GM21619 (cell line): ENCODE data around the gene GOLGA8O.
"Not testable (repeated sequence)": the region's sequence is repeated elsewhere in the genome, so short reads cannot be mapped to it uniquely, and the experiment has no call there.

Source experiments
- ATAC-seq: cut with Tn5 transposase; IDR thresholded peaks from one replicate; pipeline ENCODE4 v1.9.1; 2021; ENCODE audit not compliant: unreplicated experiment

GOLGA8O gene, protein sequence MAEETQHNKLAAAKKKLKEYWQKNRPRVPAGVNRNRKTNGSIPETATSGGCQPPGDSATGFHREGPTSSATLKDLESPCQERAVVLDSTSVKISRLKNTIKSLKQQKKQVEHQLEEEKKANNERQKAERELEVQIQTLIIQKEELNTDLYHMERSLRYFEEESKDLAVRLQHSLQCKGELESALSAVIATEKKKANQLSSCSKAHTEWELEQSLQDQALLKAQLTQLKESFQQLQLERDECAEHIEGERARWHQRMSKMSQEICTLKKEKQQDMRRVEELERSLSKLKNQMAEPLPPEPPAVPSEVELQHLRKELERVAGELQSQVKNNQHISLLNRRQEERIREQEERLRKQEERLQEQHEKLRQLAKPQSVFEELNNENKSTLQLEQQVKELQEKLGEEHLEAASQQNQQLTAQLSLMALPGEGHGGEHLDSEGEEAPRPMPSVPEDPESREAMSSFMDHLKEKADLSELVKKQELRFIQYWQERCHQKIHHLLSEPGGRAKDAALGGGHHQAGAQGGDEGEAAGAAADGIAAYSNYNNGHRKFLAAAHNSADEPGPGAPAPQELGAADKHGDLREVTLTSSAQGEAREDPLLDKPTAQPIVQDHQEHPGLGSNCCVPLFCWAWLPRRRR

GRCh38 chr15:32455534-32455933 lies at the start of gene GOLGA8O:
Gene GOLGA8O, minus strand, starts transcription at chr15:32455634. Its CDS starts 98 bp downstream, at chr15:32455536.
- not testable (repeated sequence) for ATAC-seq

- ATAC-seq = not testable (repeated sequence)
Observed at GRCh38 chr15:32504152-32504811, 48.8 kb upstream of the GOLGA8O start.

- ATAC-seq = not testable (repeated sequence)
Observed at GRCh38 chr15:32502946-32503345, 47.5 kb upstream of the GOLGA8O start.

DNA sequence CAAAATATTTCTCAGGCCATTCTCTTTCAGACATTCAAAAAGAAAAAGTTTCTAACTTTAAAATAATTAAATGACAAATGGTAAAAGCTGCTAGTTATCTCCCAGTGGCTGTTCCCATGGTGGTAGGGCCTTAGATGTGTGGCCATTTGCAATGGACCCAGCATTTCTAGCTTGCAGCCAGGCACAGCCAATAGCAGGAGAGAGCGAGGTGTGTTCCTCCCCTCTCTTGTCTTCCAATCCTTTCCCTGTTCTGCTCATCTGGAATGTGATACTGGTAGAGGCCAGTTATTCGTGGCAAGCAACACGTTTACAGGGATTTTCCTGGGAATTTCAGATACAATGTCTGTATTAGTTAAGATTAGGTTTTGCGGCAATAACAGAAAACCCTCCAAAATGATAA lies 37.3 kb upstream of the GOLGA8O start:
- ATAC-seq = not testable (repeated sequence)

- ATAC-seq = not testable (repeated sequence)
Observed at GRCh38 chr15:32486474-32486873, 31.0 kb upstream of the GOLGA8O start.

DNA sequence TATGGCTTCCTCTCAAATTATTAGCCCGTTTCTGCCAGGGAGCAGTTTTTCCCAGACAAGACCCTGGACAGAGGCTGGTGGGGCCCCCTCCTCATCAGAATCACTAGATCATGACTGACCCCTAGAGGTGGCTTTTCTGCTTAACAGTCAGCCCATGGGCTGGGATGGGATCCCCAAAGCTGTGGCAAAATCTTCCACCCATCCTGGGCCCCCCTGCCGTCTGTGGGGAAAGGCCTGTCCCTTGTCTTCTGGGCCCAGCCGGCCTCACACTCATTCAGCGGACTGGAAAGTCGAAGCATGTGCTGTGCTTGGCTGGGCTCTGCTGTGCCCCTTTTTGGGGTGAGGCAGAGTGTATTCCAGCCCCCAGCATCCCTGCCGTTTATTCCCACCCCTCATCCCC lies 27.9 kb upstream of the GOLGA8O start:
- not testable (repeated sequence) for ATAC-seq

- ATAC-seq = not testable (repeated sequence)
Observed at GRCh38 chr15:32481683-32482082, 26.2 kb upstream of the GOLGA8O start.

DNA sequence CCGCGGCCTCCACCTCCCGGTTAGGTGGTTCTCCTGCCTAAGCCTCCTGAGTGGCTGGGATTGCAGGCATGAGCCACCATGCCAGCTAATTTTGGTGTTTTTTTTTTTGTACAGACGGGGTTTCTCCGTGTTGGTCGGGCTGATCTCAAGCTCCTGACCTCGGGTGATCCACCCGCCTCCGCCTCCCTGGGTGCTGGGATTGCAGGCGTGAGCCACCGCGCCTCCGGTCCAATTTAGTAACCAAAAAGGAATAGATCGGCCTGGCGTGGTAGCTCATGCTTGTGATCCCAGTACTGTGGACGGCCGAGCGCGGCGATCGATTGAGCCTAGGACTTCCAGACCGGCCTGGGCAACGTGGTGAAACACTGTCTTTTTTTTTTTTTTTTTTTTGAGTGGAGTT lies 12.6 kb upstream of the GOLGA8O start:
- not testable (repeated sequence) for ATAC-seq

- not testable (repeated sequence) for ATAC-seq
Observed at GRCh38 chr15:32440445-32440977, 14.9 kb downstream of the GOLGA8O start.

- ATAC-seq = not testable (repeated sequence)
Observed at GRCh38 chr15:32434102-32434963, 21.1 kb downstream of the GOLGA8O start.

GRCh38 chr15:32427635-32428034 lies 27.8 kb downstream of the GOLGA8O start:
- not testable (repeated sequence) for ATAC-seq

DNA sequence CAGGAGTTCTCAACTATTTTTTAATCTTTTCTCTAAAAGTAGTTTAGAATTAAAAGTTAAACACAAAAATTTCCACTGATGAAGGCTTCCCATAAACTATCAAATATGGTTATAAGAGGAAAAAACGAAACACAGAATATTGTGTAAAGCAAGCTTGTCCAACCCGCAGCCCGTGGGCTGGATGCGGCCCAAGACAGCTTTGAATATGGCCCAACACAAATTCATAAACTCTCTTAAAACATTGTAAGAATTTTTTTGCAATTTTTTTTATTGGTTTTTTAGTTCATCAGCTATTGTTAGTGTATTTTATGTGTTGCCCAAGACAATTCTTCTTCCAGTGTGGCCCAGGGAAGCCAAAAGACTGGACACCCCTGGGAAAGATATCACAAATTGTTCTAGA lies 28.9 kb downstream of the GOLGA8O start:
- ATAC-seq = not testable (repeated sequence)

DNA sequence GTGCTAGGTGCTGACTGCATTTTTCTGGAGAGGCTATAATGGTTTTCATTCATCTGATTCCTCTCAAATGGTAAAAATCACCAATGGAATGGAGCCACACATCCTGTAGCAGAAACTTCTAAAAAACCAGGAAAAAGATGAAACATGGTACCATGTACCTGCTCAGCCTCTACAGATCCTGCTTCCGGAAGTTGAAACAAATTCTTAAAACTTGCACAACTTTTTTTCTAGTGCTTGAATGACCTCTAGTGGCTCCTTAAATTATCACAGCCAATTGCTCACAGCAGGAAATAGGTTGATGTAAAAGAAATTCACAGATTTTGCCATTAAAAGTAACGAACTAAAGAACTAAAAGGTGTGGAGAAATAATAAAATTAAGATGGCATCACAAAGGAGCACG lies 47.5 kb downstream of the GOLGA8O start:
- ATAC-seq = not testable (repeated sequence)

DNA sequence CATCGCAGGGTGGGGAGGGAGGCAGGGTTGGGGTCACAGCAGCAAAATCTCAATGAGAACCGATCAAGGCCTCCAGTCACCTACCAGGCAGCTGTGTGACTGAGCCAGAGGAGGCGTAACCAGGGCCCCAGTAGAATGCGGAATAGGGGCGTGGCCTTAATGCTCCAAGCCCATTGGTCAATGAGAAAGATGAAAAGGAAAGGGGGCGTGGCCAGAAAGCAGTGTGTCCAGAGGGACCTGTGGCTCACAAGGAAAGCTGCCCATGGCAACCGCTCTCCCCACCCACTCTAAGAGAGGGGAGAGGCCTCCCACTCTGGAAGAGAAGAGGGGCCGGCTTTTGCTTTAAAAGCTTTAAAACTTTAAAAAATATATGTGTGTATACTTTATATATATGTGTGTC lies 52.2 kb downstream of the GOLGA8O start, which contains the start of gene GOLGA8K:
Gene GOLGA8K, minus strand, starts transcription at position 101 of the 400 bp plus-strand sequence. Its CDS starts 98 bp downstream, at position 3.
- not testable (repeated sequence) for ATAC-seq

GRCh38 chr15:32396522-32396921 lies 58.9 kb downstream of the GOLGA8O start:
- not testable (repeated sequence) for ATAC-seq
